WTC11 (cell line): ENCODE results near the gene CAST.

ENCODE experiments used
- E2F4 ChIP-seq: sonication (generic); formaldehyde crosslinking; IDR thresholded peaks from 2 replicates; pipeline ENCODE4 v1.8.1; 2022; ENCODE audit warnings: low read depth, mild to moderate bottlenecking, moderate library complexity, missing genetic modification reagents, borderline replicate concordance
- EMX1 ChIP-seq: fragments of 250-450 bp; sonication (Bioruptor Pico); IDR thresholded peaks from 2 replicates; pipeline ENCODE4 v1.8.0; 2021; ENCODE audit warnings: mild to moderate bottlenecking
- NR2C2 ChIP-seq: sonication (generic); formaldehyde crosslinking; IDR thresholded peaks from 2 replicates; pipeline ENCODE4 v1.8.0; 2022; ENCODE audit warnings: mild to moderate bottlenecking, missing genetic modification reagents
- TF ChIP-seq, protein P1 (sequence below): fragments of 200-600 bp; IDR thresholded peaks from 2 replicates; pipeline ENCODE4 v1.8.0; 2022; ENCODE audit warnings: antibody characterized with exemption

GRCh38 chr5:96708600-96708999 lies 46.4 kb downstream of the CAST start:
- TF ChIP-seq NR2C2 (no peak), EMX1 (CRISPR knock-in tag) (no peak), E2F4 (CRISPR knock-in tag) (no peak)
- TF ChIP-seq, protein P1, sequence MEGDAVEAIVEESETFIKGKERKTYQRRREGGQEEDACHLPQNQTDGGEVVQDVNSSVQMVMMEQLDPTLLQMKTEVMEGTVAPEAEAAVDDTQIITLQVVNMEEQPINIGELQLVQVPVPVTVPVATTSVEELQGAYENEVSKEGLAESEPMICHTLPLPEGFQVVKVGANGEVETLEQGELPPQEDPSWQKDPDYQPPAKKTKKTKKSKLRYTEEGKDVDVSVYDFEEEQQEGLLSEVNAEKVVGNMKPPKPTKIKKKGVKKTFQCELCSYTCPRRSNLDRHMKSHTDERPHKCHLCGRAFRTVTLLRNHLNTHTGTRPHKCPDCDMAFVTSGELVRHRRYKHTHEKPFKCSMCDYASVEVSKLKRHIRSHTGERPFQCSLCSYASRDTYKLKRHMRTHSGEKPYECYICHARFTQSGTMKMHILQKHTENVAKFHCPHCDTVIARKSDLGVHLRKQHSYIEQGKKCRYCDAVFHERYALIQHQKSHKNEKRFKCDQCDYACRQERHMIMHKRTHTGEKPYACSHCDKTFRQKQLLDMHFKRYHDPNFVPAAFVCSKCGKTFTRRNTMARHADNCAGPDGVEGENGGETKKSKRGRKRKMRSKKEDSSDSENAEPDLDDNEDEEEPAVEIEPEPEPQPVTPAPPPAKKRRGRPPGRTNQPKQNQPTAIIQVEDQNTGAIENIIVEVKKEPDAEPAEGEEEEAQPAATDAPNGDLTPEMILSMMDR = no peak
